Esophagus squamous epithelium (tissue), 5 donors: ENCODE results near the gene RASGRP4. TPM values are rescaled to one million over a fixed set of nuclear protein-coding genes. Genes with fewer than 3 reads are reported as not detected.
"Not testable (repeated sequence)": the region's sequence is repeated elsewhere in the genome, so short reads cannot be mapped to it uniquely, and the experiment has no call there.

Experiments used
- DNase-seq: peaks from one replicate; lab custom pipeline; 2025; lab: John Stamatoyannopoulos, UW
- H3K27ac ChIP-seq, 4 donors: fragments of 200-600 bp; sonication (generic); one replicate each; pipeline ENCODE4 v1.5.1; 2016 to 2019; ENCODE audit warnings: mild to moderate bottlenecking in 1 of 4
- H3K27me3 ChIP-seq, 4 donors: fragments of 200-600 bp; sonication (generic); 1 replicate in 3 of 4; 2 replicates in 1 of 4; pipeline versions ENCODE4 v1.5.1 to v1.6.0; 2017 to 2021; ENCODE audit warnings: antibody characterized with exemption in 1 of 4
- H3K36me3 ChIP-seq, 3 donors: fragments of 200-600 bp; sonication (generic); one replicate each; pipeline ENCODE4 v1.5.1; 2016 to 2019
- H3K4me1 ChIP-seq, 3 donors: fragments of 200-600 bp; sonication (generic); one replicate each; pipeline ENCODE4 v1.5.1; 2017 to 2019
- H3K4me3 ChIP-seq, 4 donors: fragments of 200-600 bp; sonication (generic); 1 replicate in 3 of 4; 2 replicates in 1 of 4; pipeline ENCODE4 v1.5.1; 2016 to 2019; ENCODE audit warnings: mild to moderate bottlenecking in 2 of 4, moderate library complexity in 1 of 4
- H3K9me3 ChIP-seq, 3 donors: fragments of 200-600 bp; sonication (generic); one replicate each; pipeline ENCODE4 v1.5.1; 2016 to 2019
- CTCF ChIP-seq, 6 experiments: fragments of 450-650 bp in 4 of 6; fragments of 200-600 bp in 2 of 6; sonication (generic) in 2 of 6; IDR thresholded peaks; one replicate each; pipeline ENCODE4 v1.5.1; 2016 to 2019; ENCODE audit warnings: antibody characterized with exemption in 6 of 6, mild to moderate bottlenecking in 4 of 6, moderate library complexity in 4 of 6
- POLR2A ChIP-seq, 4 donors: fragments of 450-650 bp; IDR thresholded peaks; one replicate each; pipeline ENCODE4 v1.6.1; 2017; ENCODE audit warnings: antibody characterized with exemption in 4 of 4, mild to moderate bottlenecking in 4 of 4, moderate library complexity in 3 of 4
- WGBS, 2 donors: methylation state at CpG; one replicate each; pipeline ENCODE4 v1.1.5; 2018; 5-methylcytosine and 5-hydroxymethylcytosine counted together
- intact Hi-C: fragments of 100-400 bp; cut with DNase I; formaldehyde crosslinking; loops from one replicate; pipeline ENCODE4 v1.15.0; 2022
- total RNA-seq, 4 donors: library from RNA; depleted of rRNA; stranded (reverse); fragments of >200 nt; gene quantifications; one replicate each; pipeline ENCODE4 v1.1.0, GENCODE V29; 2016
- donor health status: DM: yes; HTN: yes; CAD: no.

RASGRP4 gene
- total RNA-seq, 4 donors from 2014 or later = 0.35 to 4.2 (median 0.64) TPM; not detected in 1

DNA sequence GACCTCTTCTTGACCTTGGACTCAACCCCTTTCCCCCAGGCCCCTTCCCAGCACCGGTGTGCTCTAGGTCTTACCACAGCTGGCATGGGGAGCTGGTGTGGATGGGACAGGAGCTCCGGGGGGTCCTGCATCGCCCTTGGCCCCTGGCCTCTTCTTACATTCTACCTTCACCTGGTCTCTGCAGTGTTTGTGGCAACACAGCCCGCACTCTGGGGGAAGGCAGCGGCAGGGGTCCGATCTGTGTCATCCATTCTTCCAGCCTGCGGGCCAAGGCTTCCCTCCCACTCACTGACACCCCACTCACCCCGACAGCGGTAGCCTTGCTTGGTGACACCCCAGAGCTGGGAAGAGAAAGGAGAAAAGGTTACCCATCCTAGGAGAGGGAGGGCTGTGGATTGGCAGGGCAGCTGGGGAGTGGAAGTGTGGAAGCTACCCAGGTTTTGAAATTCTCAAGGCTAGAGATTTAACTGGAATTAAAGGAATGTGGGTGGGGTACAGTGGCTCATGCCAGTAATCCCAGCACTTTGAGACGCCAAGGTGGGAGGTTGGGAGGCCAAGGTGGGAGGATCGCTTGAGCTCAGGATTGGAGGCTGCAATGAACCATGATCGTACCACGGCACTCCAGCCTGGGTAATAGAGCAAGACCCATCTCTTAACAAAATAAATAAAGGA is 14.8 kb downstream of the RASGRP4 start:
- H3K27ac ChIP-seq = no peak overlapping the region
- 79 to 81% methylated on average over 7 to 10 of the region's 13 CpGs for WGBS, 2 donors
- H3K27me3 ChIP-seq = no peaks in the 10 kb centered on the region
- H3K36me3 ChIP-seq = peaks cover 0 to 32% (median 0%) of the 10 kb centered on the region in 3 donors
- H3K4me3 ChIP-seq = no peak overlapping the region
- no peak for DNase-seq
- no peaks in the 10 kb centered on the region for H3K4me1 ChIP-seq
- intact Hi-C loops = no loop called here
- H3K9me3 ChIP-seq = no peaks in the 10 kb centered on the region
- TF ChIP-seq POLR2A (IDR thresholded peaks at IDR 0.05) (no peak), CTCF (IDR thresholded peaks at IDR 0.05) (no peak)

DNA sequence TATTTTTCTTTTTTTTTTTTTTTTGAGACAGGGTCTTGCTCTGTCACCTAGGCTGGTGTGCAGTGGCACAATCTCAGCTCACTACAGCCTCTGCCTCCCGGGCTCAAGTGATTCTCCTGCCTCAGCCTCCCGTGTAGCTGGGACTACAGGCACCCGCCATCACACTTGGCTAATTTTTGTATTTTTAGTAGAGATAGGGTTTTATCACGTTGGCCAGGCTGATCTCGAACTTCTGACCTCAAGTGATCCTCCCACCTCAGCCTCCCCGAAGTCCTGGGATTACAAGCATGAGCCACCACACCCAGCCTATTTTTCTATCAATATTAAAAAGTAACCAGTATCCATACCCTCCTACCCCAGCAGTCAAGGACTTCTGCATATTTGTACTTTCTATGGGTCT is 15.6 kb downstream of the RASGRP4 start:
- H3K9me3 ChIP-seq, H3K4me1 ChIP-seq, H3K27me3 ChIP-seq, H3K4me3 ChIP-seq, H3K27ac ChIP-seq, DNase-seq, intact Hi-C loops: not testable (repeated sequence)
- H3K36me3 ChIP-seq = peaks cover 0 to 40% (median 3%) of the 10 kb centered on the region in 3 donors
- 69 to 74% methylated on average over 4 to 6 of the region's 6 CpGs for WGBS, 2 donors

GRCh38 chr19:38409631-38410133 is 16.3 kb downstream of the RASGRP4 start:
- Histone ChIP-seq H3K36me3 (peaks cover 0 to 47% (median 9%) of the 10 kb centered on the region in 3 donors), H3K27ac (no peak overlapping the region), H3K27me3 (no peaks in the 10 kb centered on the region), H3K4me3 (no peak overlapping the region), H3K4me1 (peaks cover 0 to 3% (median 0%) of the 10 kb centered on the region in 3 donors), H3K9me3 (no peaks in the 10 kb centered on the region)
- no peak for DNase-seq
- intact Hi-C loops = no loop called here
- no peak for TF ChIP-seq CTCF (IDR thresholded peaks at IDR 0.05)
- TF ChIP-seq POLR2A (IDR thresholded peaks at IDR 0.05) = no peak
- 54 to 61% methylated on average over 7 of the region's 7 CpGs for WGBS, 2 donors

DNA sequence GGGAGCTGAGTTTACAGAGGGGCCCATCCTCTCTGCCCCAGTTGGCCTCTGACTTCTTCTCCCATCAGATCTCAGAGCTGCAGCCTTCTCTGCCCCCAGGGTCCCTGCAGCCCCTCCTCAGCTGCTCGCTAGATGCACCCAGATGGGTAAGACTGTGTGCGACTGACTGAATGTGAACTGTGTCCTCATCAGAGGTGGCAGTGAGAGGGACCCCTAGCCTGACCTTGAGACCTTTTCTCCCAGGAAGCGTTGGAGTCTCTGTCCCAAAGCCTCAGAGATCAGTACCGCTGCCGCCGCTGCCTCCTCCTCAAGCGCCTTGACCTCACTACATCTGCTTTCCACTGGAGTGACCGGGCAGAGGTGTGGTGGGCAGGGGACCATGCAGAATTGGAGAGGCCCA is 20.7 kb downstream of the RASGRP4 start:
- TF ChIP-seq POLR2A (IDR thresholded peaks at IDR 0.05) (no peak), CTCF (IDR thresholded peaks at IDR 0.05) (no peak)
- Histone ChIP-seq H3K9me3 (no peaks in the 10 kb centered on the region), H3K4me3 (no peak overlapping the region), H3K36me3 (peaks cover 0 to 48% (median 9%) of the 10 kb centered on the region in 3 donors), H3K4me1 (peaks cover 5 to 20% (median 11%) of the 10 kb centered on the region in 3 donors), H3K27ac (no peak overlapping the region), H3K27me3 (peaks cover 0 to 7% (median 0%) of the 10 kb centered on the region in 4 donors)
- no peak for DNase-seq
- intact Hi-C loops = no loop called here
- 85 to 97% methylated on average over 6 to 8 of the region's 8 CpGs for whole genome bisulfite sequencing, 2 donors

DNA sequence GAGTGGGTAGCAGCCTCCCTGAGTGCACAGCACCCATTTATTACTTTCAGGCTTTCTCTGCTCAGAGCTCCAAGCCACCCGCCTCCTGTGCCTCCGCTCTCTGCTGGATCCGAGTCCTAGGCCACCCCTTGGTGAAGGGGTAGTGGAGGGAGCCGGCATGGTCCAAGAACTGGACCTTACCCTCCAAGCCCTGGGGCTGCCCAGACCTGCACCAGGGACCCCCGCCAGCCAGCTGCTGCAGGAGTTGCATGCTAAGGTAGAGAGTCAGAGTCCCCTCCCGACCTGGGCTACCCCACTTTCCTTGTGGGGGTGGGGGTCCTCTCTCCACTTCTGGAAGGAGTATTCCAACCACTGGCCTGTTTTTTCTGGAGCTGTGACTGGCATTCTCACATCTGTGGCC is 21.2 kb downstream of the RASGRP4 start:
- DNase-seq = no peak
- TF ChIP-seq CTCF (IDR thresholded peaks at IDR 0.05) (no peak), POLR2A (IDR thresholded peaks at IDR 0.05) (no peak)
- Histone ChIP-seq H3K4me3 (no peak overlapping the region), H3K9me3 (no peaks in the 10 kb centered on the region), H3K27me3 (peaks cover 0 to 11% (median 0%) of the 10 kb centered on the region in 4 donors), H3K4me1 (peaks cover 5 to 20% (median 11%) of the 10 kb centered on the region in 3 donors), H3K27ac (no peak overlapping the region), H3K36me3 (peaks cover 0 to 48% (median 9%) of the 10 kb centered on the region in 3 donors)
- intact Hi-C loops = no loop called here
- WGBS, 2 donors = 100% methylated on average over 1 to 3 of the region's 6 CpGs
